GM23338 (cell line): ENCODE results near the gene AHCYL1. TPM values are rescaled to one million over a fixed set of nuclear protein-coding genes. Genes with fewer than 3 reads are reported as not detected.

Source experiments
- ATAC-seq: fragments of 200-7000 bp; cut with Tn5 transposase; 3 replicates; pipeline ENCODE4 v1.9.1; 2020
- DNase-seq: peaks from one replicate; pipeline ENCODE4 v3.0.0-alpha.2; 2015; ENCODE audit warnings: low spot score
- H2AFZ ChIP-seq: fragments of 200-600 bp; sonication (generic); 2 replicates; pipeline ENCODE4 v1.8.0; 2016; ENCODE audit warnings: antibody characterized with exemption, mild to moderate bottlenecking, moderate library complexity
- H3F3A ChIP-seq: fragments of 200-600 bp; sonication (generic); replicated peaks from 2 replicates; pipeline ENCODE4 v1.8.0; 2017; ENCODE audit warnings: antibody characterized with exemption, mixed run types, low read depth
- H3K27ac ChIP-seq: fragments of 200-600 bp; sonication (generic); 2 replicates; pipeline ENCODE4 v1.6.1; 2016; ENCODE audit warnings: low read depth
- H3K27me3 ChIP-seq: fragments of 200-600 bp; sonication (generic); 2 replicates; pipeline ENCODE4 v1.8.0; 2016; ENCODE audit warnings: mild to moderate bottlenecking, mixed run types, moderate library complexity; ENCODE audit not compliant: insufficient read depth
- H3K36me3 ChIP-seq: fragments of 200-600 bp; sonication (generic); 2 replicates; pipeline ENCODE4 v1.8.0; 2016; ENCODE audit warnings: mild to moderate bottlenecking; ENCODE audit not compliant: insufficient read depth
- H3K4me1 ChIP-seq: fragments of 200-600 bp; sonication (generic); 2 replicates; pipeline ENCODE4 v1.8.0; 2016; ENCODE audit warnings: mild to moderate bottlenecking, moderate library complexity; ENCODE audit not compliant: insufficient read depth
- H3K4me2 ChIP-seq: fragments of 200-600 bp; sonication (generic); 2 replicates; pipeline ENCODE4 v1.7.1; 2017; ENCODE audit warnings: mixed run types
- H3K4me3 ChIP-seq: fragments of 200-600 bp; sonication (generic); 2 replicates; pipeline ENCODE4 v1.6.1; 2016; ENCODE audit warnings: mixed run types
- H3K79me2 ChIP-seq: fragments of 200-600 bp; sonication (generic); replicated peaks from 2 replicates; pipeline ENCODE4 v1.8.0; 2017; ENCODE audit warnings: mild to moderate bottlenecking; ENCODE audit not compliant: insufficient read depth
- H3K9me2 ChIP-seq: fragments of 200-600 bp; sonication (generic); 2 replicates; pipeline ENCODE4 v1.8.0; 2017; ENCODE audit not compliant: insufficient read depth
- H4K20me1 ChIP-seq: fragments of 200-600 bp; sonication (generic); replicated peaks from 2 replicates; pipeline ENCODE4 v1.8.0; 2017; ENCODE audit warnings: mild to moderate bottlenecking; ENCODE audit not compliant: insufficient read depth
- H3K27ac Mint-ChIP-seq: 2 replicates; pipeline ENCODE4 v1.8.0; 2020; ENCODE audit warnings: inconsistent platforms, mild to moderate bottlenecking, moderate library complexity, mixed read lengths
- H3K27me3 Mint-ChIP-seq: 3 replicates; pipeline ENCODE4 v1.8.0; 2022; ENCODE audit warnings: low read depth, mild to moderate bottlenecking, moderate library complexity, mixed read lengths, inconsistent platforms; ENCODE audit not compliant: insufficient read depth, poor library complexity
- H3K36me3 Mint-ChIP-seq: 3 replicates; pipeline ENCODE4 v1.8.0; 2021; ENCODE audit warnings: low read depth, mild to moderate bottlenecking, inconsistent platforms, moderate library complexity, mixed read lengths
- H3K4me1 Mint-ChIP-seq: 3 replicates; pipeline ENCODE4 v1.8.0; 2020; ENCODE audit warnings: mild to moderate bottlenecking, inconsistent platforms, mixed read lengths
- H3K4me3 Mint-ChIP-seq: 3 replicates; pipeline ENCODE4 v1.8.0; 2021; ENCODE audit warnings: moderate library complexity, mild to moderate bottlenecking, inconsistent platforms, mixed read lengths
- H3K9me3 Mint-ChIP-seq: 3 replicates; pipeline ENCODE4 v1.8.0; 2020; ENCODE audit warnings: moderate library complexity, mild to moderate bottlenecking, inconsistent platforms, mixed read lengths
- CREB1 ChIP-seq: fragments of 250-450 bp; sonication (Bioruptor Pico); IDR thresholded peaks from 2 replicates; pipeline ENCODE4 v1.5.0; 2020; ENCODE audit warnings: low read depth, mild to moderate bottlenecking, moderate library complexity
- CTCF ChIP-seq, 2 experiments: fragments of 200-600 bp in 1 of 2; sonication (generic) in 1 of 2; conservative IDR thresholded peaks; 2 replicates each; pipeline versions ENCODE4 v1.5.1 to v1.6.1; 2016 to 2017; ENCODE audit warnings: antibody characterized with exemption in 2 of 2, low read depth in 2 of 2, mild to moderate bottlenecking in 2 of 2, moderate library complexity in 1 of 2
- ETS1 ChIP-seq: IDR thresholded peaks from 2 replicates; pipeline ENCODE4 v1.6.1; 2016; ENCODE audit warnings: antibody characterized with exemption
- EZH2 ChIP-seq: fragments of 200-600 bp; sonication (generic); IDR thresholded peaks from one replicate; pipeline ENCODE4 v1.8.0; 2017; ENCODE audit warnings: antibody characterized with exemption, mild to moderate bottlenecking, low read depth; ENCODE audit not compliant: unreplicated experiment
- EZH2phosphoT487 ChIP-seq: fragments of 200-600 bp; sonication (generic); IDR thresholded peaks from one replicate; pipeline ENCODE4 v1.8.1; 2018; ENCODE audit warnings: antibody characterized with exemption; ENCODE audit not compliant: unreplicated experiment
- JUNB ChIP-seq: IDR thresholded peaks from one replicate; pipeline ENCODE4 v1.6.1; 2016; ENCODE audit warnings: antibody characterized with exemption; ENCODE audit not compliant: unreplicated experiment
- REST ChIP-seq: IDR thresholded peaks from one replicate; pipeline ENCODE4 v1.6.1; 2018; ENCODE audit warnings: antibody characterized with exemption; ENCODE audit not compliant: unreplicated experiment
- STAT1 ChIP-seq: IDR thresholded peaks from one replicate; pipeline ENCODE4 v1.6.1; 2016; ENCODE audit warnings: antibody characterized with exemption; ENCODE audit not compliant: unreplicated experiment
- ZNF114 ChIP-seq: fragments of 250-450 bp; sonication (Bioruptor Pico); IDR thresholded peaks from 2 replicates; pipeline ENCODE4 v1.5.0; 2020; ENCODE audit warnings: mild to moderate bottlenecking, moderate library complexity
- ZNF462 ChIP-seq: fragments of 250-450 bp; sonication (Bioruptor Pico); IDR thresholded peaks from 2 replicates; pipeline ENCODE4 v1.5.0; 2020; ENCODE audit warnings: mild to moderate bottlenecking, moderate library complexity
- polyA plus RNA-seq: library from polyadenylated mRNA; unstranded; fragments of >200 nt; fragmentation: Nextera tagmentation; extraction: Ambion mirVana; gene quantifications from 2 replicates; pipeline ENCODE4 v1.2.1, GENCODE V29; 2016
- total RNA-seq: library from RNA; depleted of rRNA; stranded (reverse); fragments of >200 nt; shearing (Covaris generic); gene quantifications from 2 replicates; pipeline ENCODE4 v1.2.3, GENCODE V29; 2014

AHCYL1 gene
- total and polyA plus RNA-seq, 2 experiments from 2014 or later = 63.3 to 70.0 TPM

- no peak for TF ChIP-seq REST
- TF ChIP-seq ZNF462 = no peak
- no peak for TF ChIP-seq STAT1
Observed at GRCh38 chr1:110048240-110048639, 63.7 kb downstream of the AHCYL1 start (continued).

- DNase-seq (no peak), ATAC-seq (no peak)
- Mint-ChIP-seq H3K27ac (no peak overlapping the region), H3K4me1 (no peaks in the 10 kb centered on the region), H3K36me3 (peaks cover 88% of the 10 kb centered on the region), H3K9me3 (no peaks in the 10 kb centered on the region), H3K27me3 (peaks cover 3% of the 10 kb centered on the region), H3K4me3 (no peak overlapping the region)
- no peaks in the 10 kb centered on the region for H3K9me2 ChIP-seq
- no peak overlapping the region for H2AFZ ChIP-seq
- no peak overlapping the region for H3K4me2 ChIP-seq
- H3K27ac ChIP-seq = no peak overlapping the region
- H3F3A ChIP-seq = no peaks in the 10 kb centered on the region
- H3K36me3 ChIP-seq = peaks cover 47% of the 10 kb centered on the region
- no peaks in the 10 kb centered on the region for H3K27me3 ChIP-seq
- no peak overlapping the region for H3K4me3 ChIP-seq
- no peaks in the 10 kb centered on the region for H3K4me1 ChIP-seq
- no peaks in the 10 kb centered on the region for H3K79me2 ChIP-seq
- peaks cover 5% of the 10 kb centered on the region; the same call in 1 of the 2 replicates for H4K20me1 ChIP-seq
- TF ChIP-seq STAT1 (no peak), EZH2phosphoT487 (no peak), CTCF (conservative IDR thresholded peaks at IDR 0.05; ENCODE audit: low read depth in 2 of 2) (no peak), JUNB (no peak), CREB1 (CRISPR knock-in tag) (no peak), ZNF114 (CRISPR knock-in tag) (no peak), EZH2 (no peak), ETS1 (no peak)
Observed at GRCh38 chr1:110048923-110049601, 64.5 kb downstream of the AHCYL1 start.
